ENCODE measurements around the gene FSTL5.

Gene FSTL5

GRCh38 chr4:161926033-161926828, 237.6 kb downstream of the FSTL5 start:
- no peaks in the 10 kb centered on the region for H3K27me3 ChIP-seq (ENCODE audit: insufficient read depth, low read length, poor library complexity)
- H2AFZ ChIP-seq (ENCODE audit: low read depth, low read length): no peak overlapping the region
- no peaks in the 10 kb centered on the region for H3K36me3 ChIP-seq (ENCODE audit: insufficient read depth, low read length)
- ATAC-seq (ENCODE audit: insufficient read depth, low read depth) (no peak), DNase-seq (no peak)
- H3K79me2 ChIP-seq (ENCODE audit: insufficient read depth, low read length): no peaks in the 10 kb centered on the region
- no peaks in the 10 kb centered on the region for H3K4me1 ChIP-seq (ENCODE audit: insufficient read depth, low read length)
- H3K27ac ChIP-seq (ENCODE audit: low read length): no peak overlapping the region
- H3K4me3 ChIP-seq (ENCODE audit: low read depth in 1 of 2, low read length in 2 of 2): no peak overlapping the region
- H3K4me2 ChIP-seq (ENCODE audit: insufficient read depth, low read length): no peak overlapping the region
- no peaks in the 10 kb centered on the region for H4K20me1 ChIP-seq (ENCODE audit: insufficient read depth, low read length)
- no peak for TF ChIP-seq CTCF (IDR thresholded peaks at IDR 0.05; ENCODE audit: borderline replicate concordance, extremely low read depth, low read length, poor library complexity, severe bottlenecking)
- no peak for TF ChIP-seq EZH2 (IDR thresholded peaks at IDR 0.05; ENCODE audit: borderline replicate concordance, low read depth, low read length, severe bottlenecking)
- H3K9ac ChIP-seq (ENCODE audit: low read depth, low read length): no peak overlapping the region
- no peaks in the 10 kb centered on the region for H3K9me3 ChIP-seq (ENCODE audit: insufficient read depth, low read length, severe bottlenecking)

GRCh38 chr4:161920304-161921052, 243.3 kb downstream of the FSTL5 start:
- no peak overlapping the region for H3K9ac ChIP-seq (ENCODE audit: low read depth, low read length)
- no peak overlapping the region for H2AFZ ChIP-seq (ENCODE audit: low read depth, low read length)
- no peaks in the 10 kb centered on the region for H3K79me2 ChIP-seq (ENCODE audit: insufficient read depth, low read length)
- H3K4me1 ChIP-seq (ENCODE audit: insufficient read depth, low read length): no peaks in the 10 kb centered on the region
- DNase-seq (no peak), ATAC-seq (ENCODE audit: insufficient read depth, low read depth) (no peak)
- no peaks in the 10 kb centered on the region for H3K27me3 ChIP-seq (ENCODE audit: insufficient read depth, low read length, poor library complexity)
- H3K9me3 ChIP-seq (ENCODE audit: insufficient read depth, low read length, severe bottlenecking): no peaks in the 10 kb centered on the region
- H4K20me1 ChIP-seq (ENCODE audit: insufficient read depth, low read length): no peaks in the 10 kb centered on the region
- no peak overlapping the region for H3K27ac ChIP-seq (ENCODE audit: low read length)
- no peak overlapping the region for H3K4me2 ChIP-seq (ENCODE audit: insufficient read depth, low read length)
- H3K36me3 ChIP-seq (ENCODE audit: insufficient read depth, low read length): no peaks in the 10 kb centered on the region
- TF ChIP-seq CTCF (IDR thresholded peaks at IDR 0.05; ENCODE audit: borderline replicate concordance, extremely low read depth, low read length, poor library complexity, severe bottlenecking): no peak
- no peak for TF ChIP-seq EZH2 (IDR thresholded peaks at IDR 0.05; ENCODE audit: borderline replicate concordance, low read depth, low read length, severe bottlenecking)
- no peak overlapping the region for H3K4me3 ChIP-seq (ENCODE audit: low read depth in 1 of 2, low read length in 2 of 2)

- no peaks in the 10 kb centered on the region for H3K27me3 ChIP-seq (ENCODE audit: insufficient read depth, low read length, poor library complexity)
- no peak for DNase-seq
- H3K27ac ChIP-seq (ENCODE audit: low read length): no peak overlapping the region
- no peak overlapping the region for H3K4me2 ChIP-seq (ENCODE audit: insufficient read depth, low read length)
- H3K79me2 ChIP-seq (ENCODE audit: insufficient read depth, low read length): no peaks in the 10 kb centered on the region
- H3K9me3 ChIP-seq (ENCODE audit: insufficient read depth, low read length, severe bottlenecking): no peaks in the 10 kb centered on the region
- no peak overlapping the region for H3K4me3 ChIP-seq (ENCODE audit: low read depth in 1 of 2, low read length in 2 of 2)
- H2AFZ ChIP-seq (ENCODE audit: low read depth, low read length): no peak overlapping the region
- no peak overlapping the region for H3K9ac ChIP-seq (ENCODE audit: low read depth, low read length)
- ATAC-seq (ENCODE audit: insufficient read depth, low read depth): no peak
- H3K4me1 ChIP-seq (ENCODE audit: insufficient read depth, low read length): no peaks in the 10 kb centered on the region
- no peak for TF ChIP-seq CTCF (IDR thresholded peaks at IDR 0.05; ENCODE audit: borderline replicate concordance, extremely low read depth, low read length, poor library complexity, severe bottlenecking)
- no peak for TF ChIP-seq EZH2 (IDR thresholded peaks at IDR 0.05; ENCODE audit: borderline replicate concordance, low read depth, low read length, severe bottlenecking)
- no peaks in the 10 kb centered on the region for H4K20me1 ChIP-seq (ENCODE audit: insufficient read depth, low read length)
- H3K36me3 ChIP-seq (ENCODE audit: insufficient read depth, low read length): no peaks in the 10 kb centered on the region
Measured at GRCh38 chr4:161919442-161920220, 244.2 kb downstream of the FSTL5 start.

All from DND-41 (cell line).